ENCODE data around the gene ATP4B.

Gene ATP4B

GRCh38 chr13:113607889-113608635 is 49.9 kb downstream of the ATP4B start:
- DNase-seq (ENCODE audit: low read depth, low spot score) = no peak

DNA sequence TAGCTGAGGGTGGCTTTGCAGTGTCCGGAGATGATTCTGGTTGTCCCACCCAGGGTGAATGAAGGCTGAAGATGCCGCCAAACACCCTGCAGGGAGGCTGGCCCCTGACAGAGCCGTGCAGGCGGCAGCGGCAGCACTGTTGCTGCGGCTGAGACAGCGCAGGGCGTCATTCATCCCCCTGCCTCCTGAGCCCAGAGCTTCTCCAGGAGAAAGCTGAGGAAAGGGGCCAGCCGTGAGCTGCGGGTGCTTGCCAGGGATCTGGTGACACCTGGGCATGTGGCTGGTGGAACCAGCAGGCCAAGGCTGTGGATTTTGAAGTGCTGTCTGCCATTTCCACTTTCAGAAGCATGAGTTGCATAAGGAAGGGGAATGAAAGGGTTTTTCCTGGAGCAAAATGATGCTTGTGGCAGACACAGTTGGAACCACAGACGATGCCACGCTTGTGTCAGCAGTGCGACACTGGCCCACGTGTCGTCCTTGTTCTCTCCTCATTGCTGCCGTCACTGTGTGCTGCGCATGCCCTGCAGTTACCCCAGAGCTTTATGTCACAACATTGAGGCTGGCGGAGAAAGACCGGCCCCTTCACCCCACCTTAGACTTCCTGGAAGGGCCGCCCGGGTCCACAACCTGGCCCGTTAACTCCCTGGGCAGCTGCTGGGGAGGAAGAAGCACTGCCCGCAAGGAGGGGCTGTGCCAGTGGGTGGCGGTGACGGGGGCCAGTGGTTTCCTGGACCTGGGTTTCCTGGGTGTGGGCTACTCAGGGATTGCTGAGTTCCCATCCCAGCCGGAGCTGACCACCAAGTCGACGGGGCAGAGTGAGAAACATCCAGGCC is 50.7 kb downstream of the ATP4B start:
- DNase-seq (ENCODE audit: low read depth, low spot score) = no peak

GRCh38 chr13:113605866-113606438 is 52.0 kb downstream of the ATP4B start:
- DNase-seq (ENCODE audit: low read depth, low spot score) = no peak

- DNase-seq (ENCODE audit: low read depth, low spot score) = no peak
These were observed 52.5 kb downstream of the ATP4B start for GRCh38 chr13:113605461-113605860.

GRCh38 chr13:113604186-113604585 is 53.8 kb downstream of the ATP4B start:
- no peak for DNase-seq (ENCODE audit: low read depth, low spot score)

- no peak for DNase-seq (ENCODE audit: low read depth, low spot score)
These were observed 54.8 kb downstream of the ATP4B start for GRCh38 chr13:113603116-113603710.

DNA sequence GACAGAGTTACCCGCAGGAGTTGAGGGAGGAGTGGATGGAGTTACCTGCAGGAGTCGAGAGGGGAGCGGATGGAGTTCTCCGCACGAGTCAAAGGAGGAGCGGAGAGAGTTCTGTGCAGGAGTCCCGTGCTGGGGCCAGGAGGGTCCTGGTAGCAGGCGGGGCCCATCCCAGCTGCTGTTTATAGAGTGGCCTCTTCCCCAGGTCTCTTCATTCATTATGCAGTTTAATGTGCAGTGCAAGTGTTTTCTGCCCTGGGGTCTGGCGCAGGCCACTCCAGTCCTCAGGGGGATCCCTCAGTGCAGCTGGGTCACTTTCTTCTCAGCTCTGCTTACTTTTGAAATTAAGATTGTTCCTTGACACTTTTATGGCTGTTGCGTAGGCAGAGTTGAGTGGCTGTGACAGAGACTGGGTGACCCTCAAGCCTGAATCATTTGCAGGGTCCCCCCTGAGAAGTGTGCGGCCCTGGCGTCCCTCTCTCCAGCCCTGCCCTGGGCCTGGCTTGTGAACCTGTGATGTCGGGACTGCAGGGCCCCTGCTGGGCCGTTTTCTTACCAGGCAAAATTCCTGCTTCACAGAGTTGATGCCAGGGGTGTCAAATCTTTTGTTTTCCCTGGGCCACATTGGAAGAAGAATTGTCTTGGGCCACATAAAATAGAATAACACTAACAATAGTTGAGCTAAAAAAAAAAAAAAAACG is 55.6 kb downstream of the ATP4B start:
- DNase-seq (ENCODE audit: low read depth, low spot score) = peak; percentile 40

- no peak for DNase-seq (ENCODE audit: low read depth, low spot score)
These were observed 56.6 kb downstream of the ATP4B start for GRCh38 chr13:113601166-113602070.

DNA sequence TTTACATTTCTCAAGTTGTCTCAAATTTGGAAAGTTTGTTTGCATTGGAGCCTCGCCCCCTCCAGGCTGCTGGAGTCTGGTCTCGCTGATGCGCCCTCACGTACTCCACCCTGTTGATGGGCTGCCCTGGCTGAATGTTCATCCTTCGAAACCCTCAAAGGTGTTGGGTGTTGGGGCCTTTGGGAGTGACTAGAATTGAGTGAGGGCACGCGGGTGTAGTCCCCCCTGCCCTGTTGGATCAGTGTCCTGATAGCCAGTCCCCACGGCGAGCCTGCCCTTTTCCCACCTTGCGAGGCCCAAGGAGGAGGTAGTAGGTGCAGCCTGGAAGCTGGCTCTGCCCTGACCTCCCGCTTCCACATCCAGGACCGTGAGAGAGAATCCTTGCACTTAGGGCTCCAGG is 58.6 kb downstream of the ATP4B start:
- no peak for DNase-seq (ENCODE audit: low read depth, low spot score)

Data from ELF-1 (cell line).